PC-3 (cell line): ENCODE measurements around the gene CCDC180.

ENCODE experiments used
- CTCF ChIP-seq: fragments of 300-600 bp; sonication (generic); conservative IDR thresholded peaks from 2 replicates; pipeline ENCODE4 v1.5.1; 2017; ENCODE audit warnings: antibody characterized with exemption, low read depth, mild to moderate bottlenecking, low read length
- EZH2 ChIP-seq: fragments of 300-600 bp; sonication (generic); IDR thresholded peaks from one replicate; pipeline ENCODE4 v1.6.1; 2017; ENCODE audit warnings: antibody characterized with exemption, mild to moderate bottlenecking, low read length; ENCODE audit not compliant: unreplicated experiment
- EZH2phosphoT487 ChIP-seq: fragments of 300-600 bp; sonication (generic); IDR thresholded peaks from 2 replicates; pipeline ENCODE4 v1.6.1; 2018; ENCODE audit warnings: mild to moderate bottlenecking, antibody characterized with exemption, low read length, borderline replicate concordance

GRCh38 chr9:97311798-97312500 is 4.5 kb downstream of the CCDC180 start:
- TF ChIP-seq CTCF = no peak
- no peak for TF ChIP-seq EZH2
- TF ChIP-seq EZH2phosphoT487 = no peak
